Tibial nerve (tissue), 4 donors: ENCODE measurements around the gene RTN3.
A peak's percentile ranks its signal among the peaks of the same experiment; 100 is the strongest.

ENCODE experiments used
- CTCF ChIP-seq, 5 experiments: fragments of 200-600 bp in 3 of 5; fragments of 450-650 bp in 2 of 5; sonication (generic) in 3 of 5; IDR thresholded peaks; one replicate each; pipeline ENCODE4 v1.5.1; 2016 to 2019; ENCODE audit warnings: antibody characterized with exemption in 5 of 5, mild to moderate bottlenecking in 3 of 5, moderate library complexity in 2 of 5
- EP300 ChIP-seq, 2 donors: sonication (generic); formaldehyde crosslinking; IDR thresholded peaks; one replicate each; pipeline ENCODE4 v1.6.1; 2017; ENCODE audit warnings: antibody characterized with exemption in 2 of 2, mild to moderate bottlenecking in 1 of 2
- POLR2A ChIP-seq, 2 donors: fragments of 450-650 bp; IDR thresholded peaks; one replicate each; pipeline ENCODE4 v1.6.1; 2017; ENCODE audit warnings: antibody characterized with exemption in 2 of 2, mild to moderate bottlenecking in 2 of 2, moderate library complexity in 2 of 2

GRCh38 chr11:63670433-63671321 lies 10.6 kb upstream of the RTN3 start:
- TF ChIP-seq CTCF (IDR thresholded peaks at IDR 0.05), result peak in 4 of 5 experiments; percentile 38 to 57 (median 44)
- TF ChIP-seq POLR2A (IDR thresholded peaks at IDR 0.05), result no peak
- TF ChIP-seq EP300 (IDR thresholded peaks at IDR 0.05), result peak in 1 of 2 donors; percentile 63
